Endothelial cell of umbilical vein (primary cell): ENCODE data around the gene EMC7. TPM values are rescaled to one million over a fixed set of nuclear protein-coding genes. Genes with fewer than 3 reads are reported as not detected.

Experiments used
- BruUV-seq: library from RNA; stranded (reverse); fragments of 400-500 nt; replicated peaks from 2 replicates; lab custom pipeline; 2021; lab: Mats Ljungman, UMichigan
- CTCF ChIA-PET: fragments of 300-600, 350-600 bp; sonication (Branson Sonifier 250); formaldehyde crosslinking; loops from one replicate; lab custom pipeline; 2021; ENCODE audit warnings: antibody characterized with exemption, inconsistent platforms; lab: Charles Lee
- POLR2A ChIA-PET: fragments of 300-600, 350-600 bp; sonication (Branson Sonifier 250); formaldehyde crosslinking; loops from one replicate; lab custom pipeline; 2021; ENCODE audit warnings: antibody characterized with exemption, inconsistent platforms; lab: Charles Lee
- DNase-seq: peaks from one replicate; pipeline ENCODE4 v3.0.0-alpha.2; 2011; ENCODE audit warnings: low read depth, low spot score
- FAIRE-seq: peaks from 2 replicates; lab custom pipeline; 2011; peaks lifted over from hg19 to GRCh38; lab: Jason Lieb, UNC
- H2AFZ ChIP-seq: 2 replicates; pipeline ENCODE4 v1.6.0; 2012; ENCODE audit warnings: low read depth, low read length, control low read depth, inconsistent platforms
- H3K27ac ChIP-seq: 2 replicates; pipeline ENCODE4 v1.5.1; 2011; ENCODE audit warnings: low read depth, mild to moderate bottlenecking, control low read depth, low read length, moderate library complexity; ENCODE audit not compliant: insufficient read depth
- H3K27me3 ChIP-seq, 2 experiments: 2 replicates each; pipeline versions ENCODE4 v1.6.0 to v1.6.1; 2011; ENCODE audit warnings: low read length in 2 of 2, mixed read lengths in 1 of 2; ENCODE audit not compliant: control insufficient read depth in 2 of 2, insufficient read depth in 2 of 2
- H3K36me3 ChIP-seq, 2 experiments: 2 replicates in 1 of 2; 3 replicates in 1 of 2; pipeline ENCODE4 v1.5.1; 2011; ENCODE audit warnings: low read length in 2 of 2, mild to moderate bottlenecking in 1 of 2, moderate library complexity in 1 of 2; ENCODE audit not compliant: control insufficient read depth in 2 of 2, insufficient read depth in 2 of 2; ENCODE audit errors: extremely low read depth in 1 of 2
- H3K4me1 ChIP-seq: 3 replicates; pipeline ENCODE4 v1.5.1; 2011; ENCODE audit warnings: mild to moderate bottlenecking, low read length; ENCODE audit not compliant: control insufficient read depth, insufficient read depth; ENCODE audit errors: extremely low read depth
- H3K4me2 ChIP-seq: 2 replicates; pipeline ENCODE4 v1.6.1; 2011; ENCODE audit warnings: low read length, control low read depth, mixed read lengths; ENCODE audit not compliant: insufficient read depth
- H3K4me3 ChIP-seq, 3 experiments: fragments of 200-600 bp in 1 of 3; sonication (generic), shearing (Covaris generic) in 1 of 3; replicated peaks in 1 of 3; 2 replicates each; pipeline ENCODE4 v1.5.1; 2011 to 2016; ENCODE audit warnings: control low read depth in 3 of 3, low read length in 3 of 3, mild to moderate bottlenecking in 2 of 3, inconsistent platforms in 1 of 3, low read depth in 1 of 3, moderate library complexity in 1 of 3; ENCODE audit not compliant: insufficient read depth in 1 of 3
- H3K79me2 ChIP-seq: 2 replicates; pipeline ENCODE4 v1.6.0; 2012; ENCODE audit warnings: low read length, inconsistent platforms; ENCODE audit not compliant: control insufficient read depth, insufficient read depth
- H3K9ac ChIP-seq: replicated peaks from 2 replicates; pipeline ENCODE3; 2011; ENCODE audit warnings: low read length, control low read depth; ENCODE audit not compliant: insufficient read depth; ENCODE audit errors: extremely low read depth
- H3K9me1 ChIP-seq: replicated peaks from 3 replicates; pipeline ENCODE4 v1.6.0; 2011; ENCODE audit warnings: mild to moderate bottlenecking, low read length; ENCODE audit not compliant: control insufficient read depth, insufficient read depth; ENCODE audit errors: extremely low read depth
- H3K9me3 ChIP-seq: replicated peaks from 2 replicates; pipeline ENCODE4 v1.5.1; 2012; ENCODE audit warnings: low read length, inconsistent platforms; ENCODE audit not compliant: control insufficient read depth, insufficient read depth
- H4K20me1 ChIP-seq: replicated peaks from 2 replicates; pipeline ENCODE3; 2011; ENCODE audit warnings: mild to moderate bottlenecking, low read length; ENCODE audit not compliant: control insufficient read depth, insufficient read depth; ENCODE audit errors: extremely low read depth
- EZH2 ChIP-seq: IDR thresholded peaks from 2 replicates; pipeline ENCODE4 v1.6.1; 2012; ENCODE audit warnings: borderline replicate concordance, low read depth, mild to moderate bottlenecking, moderate library complexity, low read length, inconsistent platforms; ENCODE audit not compliant: severe bottlenecking
- FOS ChIP-seq: IDR thresholded peaks from 2 replicates; pipeline ENCODE4 v1.6.1; 2011; ENCODE audit warnings: mild to moderate bottlenecking, low read length, moderate library complexity, borderline replicate concordance; ENCODE audit not compliant: insufficient read depth
- GATA2 ChIP-seq: IDR thresholded peaks from 2 replicates; pipeline ENCODE4 v1.7.0; 2011; ENCODE audit warnings: low read depth, mild to moderate bottlenecking, moderate library complexity, mixed read lengths, low read length; ENCODE audit not compliant: insufficient read length, insufficient read depth
- JUN ChIP-seq: IDR thresholded peaks from 2 replicates; pipeline ENCODE4 v1.6.1; 2011; ENCODE audit warnings: borderline replicate concordance, low read depth; ENCODE audit not compliant: insufficient read length, insufficient read depth
- MAX ChIP-seq: IDR thresholded peaks from 2 replicates; pipeline ENCODE4 v1.6.1; 2011; ENCODE audit not compliant: insufficient read depth, insufficient read length
- MYC ChIP-seq: IDR thresholded peaks from one replicate; pipeline ENCODE4 v1.6.1; 2011; ENCODE audit warnings: mild to moderate bottlenecking, low read depth, low read length
- POLR2A ChIP-seq: IDR thresholded peaks from 2 replicates; pipeline ENCODE4 v1.6.1; 2012; ENCODE audit warnings: low read depth, mild to moderate bottlenecking, control low read depth, low read length
- POLR2AphosphoS5 ChIP-seq: IDR thresholded peaks from 2 replicates; pipeline ENCODE4 v1.6.1; 2012; ENCODE audit warnings: low read depth, mild to moderate bottlenecking, control low read depth, low read length, moderate library complexity; ENCODE audit not compliant: insufficient read depth
- dilution Hi-C: fragments of 300-500 bp; cut with MboI; formaldehyde crosslinking; loops from one replicate; pipeline ENCODE4 v1.15.0; 2019; ENCODE audit warnings: low sequenced_read_pairs; ENCODE audit not compliant: extremely low pct_ligation_motif_present
- intact Hi-C: fragments of 100-400 bp; cut with micrococcal nuclease; formaldehyde crosslinking; loops from one replicate; pipeline ENCODE4 v1.10.0; 2022
- polyA plus RNA-seq, 4 experiments: library from polyadenylated mRNA; depleted of rRNA in 3 of 4; stranded (reverse) in 3 of 4; unstranded in 1 of 4; fragments of >200 nt; gene quantifications; 2 replicates each; pipeline versions ENCODE4 v1.2.1 to v1.2.3, GENCODE V29; 2011 to 2012; ENCODE audit warnings: missing spikeins in 1 of 4
- total RNA-seq: library from RNA; stranded (reverse); gene quantifications from 2 replicates; pipeline ENCODE4 v1.2.3, GENCODE V29; 2021
- TF ChIP-seq, protein P1 (sequence below), 2 donors: IDR thresholded peaks; 1 replicate in 1 of 2; 2 replicates in 1 of 2; pipeline ENCODE4 v1.5.1; 2011; ENCODE audit warnings: low read length in 2 of 2, mild to moderate bottlenecking in 2 of 2, moderate library complexity in 2 of 2, control low read depth in 1 of 2, inconsistent platforms in 1 of 2, low read depth in 1 of 2; ENCODE audit not compliant: insufficient read depth in 1 of 2; ENCODE audit errors: extremely low read depth in 1 of 2

The EMC7 gene
- total and polyA plus RNA-seq, 2 donors (not counting 3 experiments of a cell fraction or from before 2014, with no cell fraction given) = 57.0 to 70.6 TPM

DNA sequence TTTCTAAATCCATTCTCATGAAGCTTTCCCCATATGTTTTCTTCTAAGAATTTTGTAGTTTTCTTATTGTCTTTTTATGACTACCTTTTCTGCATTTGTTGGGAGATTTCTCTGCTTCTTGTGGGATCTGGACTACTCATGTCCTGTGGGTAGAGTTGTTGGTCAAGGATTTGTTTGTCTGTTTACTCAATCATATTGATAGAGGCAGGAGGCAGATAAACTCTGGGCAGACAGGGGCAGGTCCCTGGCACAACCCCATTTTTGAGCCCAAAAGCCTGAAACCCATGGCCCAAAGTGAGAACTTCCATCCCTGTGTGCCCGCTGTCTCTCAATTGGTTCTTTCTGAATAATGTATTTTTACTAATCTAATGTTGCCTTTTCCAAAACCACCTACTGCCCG lies 12.6 kb upstream of the EMC7 start:
- Histone ChIP-seq H3K4me3 (no peak overlapping the region), H3K9me1 (no peaks in the 10 kb centered on the region), H3K9me3 (no peaks in the 10 kb centered on the region), H2AFZ (no peak overlapping the region), H3K36me3 (no peaks in the 10 kb centered on the region), H4K20me1 (no peaks in the 10 kb centered on the region), H3K9ac (no peak overlapping the region), H3K79me2 (no peaks in the 10 kb centered on the region), H3K4me1 (no peaks in the 10 kb centered on the region), H3K27me3 (no peaks in the 10 kb centered on the region), H3K27ac (no peak overlapping the region), H3K4me2 (no peak overlapping the region)
- dilution Hi-C loops (no loop called here), intact Hi-C loops (no loop called here)
- BruUV-seq = no TSS peak
- CTCF ChIA-PET = interaction anchor here (7.0 kb wide), 1 partner anchor 95 kb away, joined by 235 read pairs; the partner anchor contains the start of gene KATNBL1
- TF ChIP-seq, protein P1, sequence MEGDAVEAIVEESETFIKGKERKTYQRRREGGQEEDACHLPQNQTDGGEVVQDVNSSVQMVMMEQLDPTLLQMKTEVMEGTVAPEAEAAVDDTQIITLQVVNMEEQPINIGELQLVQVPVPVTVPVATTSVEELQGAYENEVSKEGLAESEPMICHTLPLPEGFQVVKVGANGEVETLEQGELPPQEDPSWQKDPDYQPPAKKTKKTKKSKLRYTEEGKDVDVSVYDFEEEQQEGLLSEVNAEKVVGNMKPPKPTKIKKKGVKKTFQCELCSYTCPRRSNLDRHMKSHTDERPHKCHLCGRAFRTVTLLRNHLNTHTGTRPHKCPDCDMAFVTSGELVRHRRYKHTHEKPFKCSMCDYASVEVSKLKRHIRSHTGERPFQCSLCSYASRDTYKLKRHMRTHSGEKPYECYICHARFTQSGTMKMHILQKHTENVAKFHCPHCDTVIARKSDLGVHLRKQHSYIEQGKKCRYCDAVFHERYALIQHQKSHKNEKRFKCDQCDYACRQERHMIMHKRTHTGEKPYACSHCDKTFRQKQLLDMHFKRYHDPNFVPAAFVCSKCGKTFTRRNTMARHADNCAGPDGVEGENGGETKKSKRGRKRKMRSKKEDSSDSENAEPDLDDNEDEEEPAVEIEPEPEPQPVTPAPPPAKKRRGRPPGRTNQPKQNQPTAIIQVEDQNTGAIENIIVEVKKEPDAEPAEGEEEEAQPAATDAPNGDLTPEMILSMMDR (IDR thresholded peaks at IDR 0.05; ENCODE audit: extremely low read depth in 1 of 2, insufficient read depth in 1 of 2, low read depth in 1 of 2, low read length in 2 of 2) = no peak
- TF ChIP-seq JUN (no peak), MYC (no peak), FOS (no peak), MAX (no peak), EZH2 (no peak), GATA2 (no peak), POLR2A (no peak), POLR2AphosphoS5 (no peak)
- FAIRE-seq (no peak), DNase-seq (no peak)
- POLR2A ChIA-PET = no interaction called here
